ENCODE results near the gene PDE4C.

PDE4C gene

DNA sequence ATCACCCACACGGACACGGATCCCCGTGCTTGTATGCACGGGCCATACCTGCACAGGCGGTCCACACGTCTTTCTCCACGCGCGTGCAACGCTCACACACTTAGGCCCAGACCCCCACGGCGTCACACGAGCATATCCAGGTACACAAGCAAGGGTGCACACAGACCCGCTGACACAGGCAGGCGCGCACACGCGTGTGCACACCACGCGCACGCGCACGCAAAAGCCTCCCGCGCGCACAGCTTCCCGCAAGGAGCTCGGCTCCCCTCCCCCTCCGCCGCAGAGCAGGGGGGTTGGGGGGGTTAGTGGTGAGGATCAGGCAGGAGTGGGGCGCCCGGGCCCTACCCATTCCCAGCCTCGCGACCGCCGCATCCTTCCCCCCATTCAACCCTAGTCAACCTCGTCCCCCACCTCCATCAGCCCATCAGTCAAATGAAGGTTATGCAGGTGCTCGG is 22.8 kb downstream of the PDE4C start (continued):
- TF ChIP-seq, protein P1, sequence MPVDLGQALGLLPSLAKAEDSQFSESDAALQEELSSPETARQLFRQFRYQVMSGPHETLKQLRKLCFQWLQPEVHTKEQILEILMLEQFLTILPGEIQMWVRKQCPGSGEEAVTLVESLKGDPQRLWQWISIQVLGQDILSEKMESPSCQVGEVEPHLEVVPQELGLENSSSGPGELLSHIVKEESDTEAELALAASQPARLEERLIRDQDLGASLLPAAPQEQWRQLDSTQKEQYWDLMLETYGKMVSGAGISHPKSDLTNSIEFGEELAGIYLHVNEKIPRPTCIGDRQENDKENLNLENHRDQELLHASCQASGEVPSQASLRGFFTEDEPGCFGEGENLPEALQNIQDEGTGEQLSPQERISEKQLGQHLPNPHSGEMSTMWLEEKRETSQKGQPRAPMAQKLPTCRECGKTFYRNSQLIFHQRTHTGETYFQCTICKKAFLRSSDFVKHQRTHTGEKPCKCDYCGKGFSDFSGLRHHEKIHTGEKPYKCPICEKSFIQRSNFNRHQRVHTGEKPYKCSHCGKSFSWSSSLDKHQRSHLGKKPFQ (tag by site-specific recombination; IDR thresholded peaks at IDR 0.05), result 0 out of 2 replicates have a peak, but pooled peaks have one; percentile 34
- TF ChIP-seq SCRT1 (tag by site-specific recombination; IDR thresholded peaks at IDR 0.05; ENCODE audit: borderline replicate concordance), result peak; percentile 38; the same call in 1 of the 2 replicates
- no peak; the same call in 1 of the 2 replicates for TF ChIP-seq ZNF266 (tag by site-specific recombination; IDR thresholded peaks at IDR 0.05; ENCODE audit: low read depth)
- 0 out of 2 replicates have a peak, but pooled peaks have one; percentile 14 for TF ChIP-seq GLIS1 (tag by site-specific recombination; IDR thresholded peaks at IDR 0.05)
- TF ChIP-seq ZNF670 (tag by site-specific recombination; IDR thresholded peaks at IDR 0.05; ENCODE audit: low read depth), result no peak
- TF ChIP-seq ZBTB7A (tag by site-specific recombination; IDR thresholded peaks at IDR 0.05; ENCODE audit: low read depth), result peak; percentile 77
- TF ChIP-seq, protein P2, sequence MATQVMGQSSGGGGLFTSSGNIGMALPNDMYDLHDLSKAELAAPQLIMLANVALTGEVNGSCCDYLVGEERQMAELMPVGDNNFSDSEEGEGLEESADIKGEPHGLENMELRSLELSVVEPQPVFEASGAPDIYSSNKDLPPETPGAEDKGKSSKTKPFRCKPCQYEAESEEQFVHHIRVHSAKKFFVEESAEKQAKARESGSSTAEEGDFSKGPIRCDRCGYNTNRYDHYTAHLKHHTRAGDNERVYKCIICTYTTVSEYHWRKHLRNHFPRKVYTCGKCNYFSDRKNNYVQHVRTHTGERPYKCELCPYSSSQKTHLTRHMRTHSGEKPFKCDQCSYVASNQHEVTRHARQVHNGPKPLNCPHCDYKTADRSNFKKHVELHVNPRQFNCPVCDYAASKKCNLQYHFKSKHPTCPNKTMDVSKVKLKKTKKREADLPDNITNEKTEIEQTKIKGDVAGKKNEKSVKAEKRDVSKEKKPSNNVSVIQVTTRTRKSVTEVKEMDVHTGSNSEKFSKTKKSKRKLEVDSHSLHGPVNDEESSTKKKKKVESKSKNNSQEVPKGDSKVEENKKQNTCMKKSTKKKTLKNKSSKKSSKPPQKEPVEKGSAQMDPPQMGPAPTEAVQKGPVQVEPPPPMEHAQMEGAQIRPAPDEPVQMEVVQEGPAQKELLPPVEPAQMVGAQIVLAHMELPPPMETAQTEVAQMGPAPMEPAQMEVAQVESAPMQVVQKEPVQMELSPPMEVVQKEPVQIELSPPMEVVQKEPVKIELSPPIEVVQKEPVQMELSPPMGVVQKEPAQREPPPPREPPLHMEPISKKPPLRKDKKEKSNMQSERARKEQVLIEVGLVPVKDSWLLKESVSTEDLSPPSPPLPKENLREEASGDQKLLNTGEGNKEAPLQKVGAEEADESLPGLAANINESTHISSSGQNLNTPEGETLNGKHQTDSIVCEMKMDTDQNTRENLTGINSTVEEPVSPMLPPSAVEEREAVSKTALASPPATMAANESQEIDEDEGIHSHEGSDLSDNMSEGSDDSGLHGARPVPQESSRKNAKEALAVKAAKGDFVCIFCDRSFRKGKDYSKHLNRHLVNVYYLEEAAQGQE (tag by site-specific recombination; IDR thresholded peaks at IDR 0.05), result no peak
- TF ChIP-seq, protein P3, sequence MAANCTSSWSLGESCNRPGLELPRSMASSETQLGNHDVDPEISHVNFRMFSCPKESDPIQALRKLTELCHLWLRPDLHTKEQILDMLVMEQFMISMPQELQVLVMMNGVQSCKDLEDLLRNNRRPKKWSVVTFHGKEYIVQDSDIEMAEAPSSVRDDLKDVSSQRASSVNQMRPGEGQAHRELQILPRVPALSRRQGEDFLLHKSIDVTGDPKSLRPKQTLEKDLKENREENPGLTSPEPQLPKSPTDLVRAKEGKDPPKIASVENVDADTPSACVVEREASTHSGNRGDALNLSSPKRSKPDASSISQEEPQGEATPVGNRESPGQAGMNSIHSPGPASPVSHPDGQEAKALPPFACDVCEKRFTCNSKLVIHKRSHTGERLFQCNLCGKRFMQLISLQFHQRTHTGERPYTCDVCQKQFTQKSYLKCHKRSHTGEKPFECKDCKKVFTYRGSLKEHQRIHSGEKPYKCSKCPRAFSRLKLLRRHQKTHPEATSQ (tag by site-specific recombination; IDR thresholded peaks at IDR 0.05), result 0 out of 2 replicates have a peak, but pooled peaks have one; percentile 34
- TF ChIP-seq, protein P4, sequence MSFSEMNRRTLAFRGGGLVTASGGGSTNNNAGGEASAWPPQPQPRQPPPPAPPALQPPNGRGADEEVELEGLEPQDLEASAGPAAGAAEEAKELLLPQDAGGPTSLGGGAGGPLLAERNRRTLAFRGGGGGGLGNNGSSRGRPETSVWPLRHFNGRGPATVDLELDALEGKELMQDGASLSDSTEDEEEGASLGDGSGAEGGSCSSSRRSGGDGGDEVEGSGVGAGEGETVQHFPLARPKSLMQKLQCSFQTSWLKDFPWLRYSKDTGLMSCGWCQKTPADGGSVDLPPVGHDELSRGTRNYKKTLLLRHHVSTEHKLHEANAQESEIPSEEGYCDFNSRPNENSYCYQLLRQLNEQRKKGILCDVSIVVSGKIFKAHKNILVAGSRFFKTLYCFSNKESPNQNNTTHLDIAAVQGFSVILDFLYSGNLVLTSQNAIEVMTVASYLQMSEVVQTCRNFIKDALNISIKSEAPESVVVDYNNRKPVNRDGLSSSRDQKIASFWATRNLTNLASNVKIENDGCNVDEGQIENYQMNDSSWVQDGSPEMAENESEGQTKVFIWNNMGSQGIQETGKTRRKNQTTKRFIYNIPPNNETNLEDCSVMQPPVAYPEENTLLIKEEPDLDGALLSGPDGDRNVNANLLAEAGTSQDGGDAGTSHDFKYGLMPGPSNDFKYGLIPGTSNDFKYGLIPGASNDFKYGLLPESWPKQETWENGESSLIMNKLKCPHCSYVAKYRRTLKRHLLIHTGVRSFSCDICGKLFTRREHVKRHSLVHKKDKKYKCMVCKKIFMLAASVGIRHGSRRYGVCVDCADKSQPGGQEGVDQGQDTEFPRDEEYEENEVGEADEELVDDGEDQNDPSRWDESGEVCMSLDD (tag by site-specific recombination; IDR thresholded peaks at IDR 0.05), result peak; percentile 49; the same call in 1 of the 2 replicates
- 0 out of 2 replicates have a peak, but pooled peaks have one; percentile 34 for TF ChIP-seq ZNF2 (tag by site-specific recombination; IDR thresholded peaks at IDR 0.05)
- TF ChIP-seq, protein P5, sequence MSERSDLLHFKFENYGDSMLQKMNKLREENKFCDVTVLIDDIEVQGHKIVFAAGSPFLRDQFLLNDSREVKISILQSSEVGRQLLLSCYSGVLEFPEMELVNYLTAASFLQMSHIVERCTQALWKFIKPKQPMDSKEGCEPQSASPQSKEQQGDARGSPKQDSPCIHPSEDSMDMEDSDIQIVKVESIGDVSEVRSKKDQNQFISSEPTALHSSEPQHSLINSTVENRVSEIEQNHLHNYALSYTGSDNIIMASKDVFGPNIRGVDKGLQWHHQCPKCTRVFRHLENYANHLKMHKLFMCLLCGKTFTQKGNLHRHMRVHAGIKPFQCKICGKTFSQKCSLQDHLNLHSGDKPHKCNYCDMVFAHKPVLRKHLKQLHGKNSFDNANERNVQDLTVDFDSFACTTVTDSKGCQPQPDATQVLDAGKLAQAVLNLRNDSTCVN (tag by site-specific recombination; optimal IDR thresholded peaks at IDR 0.05), result peak; percentile 94
- TF ChIP-seq ZXDB (tag by site-specific recombination; IDR thresholded peaks at IDR 0.05), result no peak

DNA sequence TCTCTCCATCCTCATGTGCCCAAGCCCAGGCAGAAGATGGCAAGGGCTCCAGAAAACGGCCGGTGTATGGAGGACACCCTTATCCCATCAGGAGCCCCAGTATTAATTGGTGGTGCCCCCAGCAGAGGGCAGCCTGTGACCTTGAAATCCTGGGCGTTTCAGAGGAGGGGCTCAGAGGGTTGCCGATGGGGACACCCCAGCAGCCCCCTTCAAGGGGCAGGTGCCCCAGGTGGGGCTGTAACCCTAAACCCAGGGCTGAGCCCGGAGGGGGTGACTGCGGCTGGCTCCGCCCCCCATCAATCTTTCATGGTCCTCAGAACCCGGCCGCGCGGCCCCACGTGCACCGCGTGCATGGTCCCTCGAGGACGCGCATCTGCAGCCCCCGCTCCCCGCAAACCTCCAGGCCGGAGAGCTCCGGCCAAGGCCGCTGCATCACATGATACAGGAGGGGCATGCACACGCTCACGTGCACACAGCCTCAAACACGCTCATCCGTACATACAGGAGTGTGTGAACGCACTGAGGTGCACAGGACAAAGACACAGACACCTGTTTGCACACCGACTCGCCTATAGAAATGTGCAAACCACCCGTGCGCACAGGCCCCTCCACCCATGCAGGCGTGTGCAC is 23.3 kb downstream of the PDE4C start:
- Histone ChIP-seq H3K4me3 (ENCODE audit: low read depth, low read length) (peak overlapping the region; percentile 70), H3K36me3 (ENCODE audit: control insufficient read depth in 2 of 2, insufficient read depth in 1 of 2, low read length in 2 of 2) (peaks cover 4 to 17% of the 10 kb centered on the region in 2 experiments; a peak in 2 of 3 replicates), H3K4me1 (ENCODE audit: control insufficient read depth, insufficient read depth, low read length) (peaks cover 8% of the 10 kb centered on the region), H3K9me3 (ENCODE audit: control insufficient read depth, insufficient read depth, low read depth, low read length) (no peaks in the 10 kb centered on the region), H3K27ac (ENCODE audit: extremely low read depth, low read depth, low read length) (no peak overlapping the region)
- CTCF ChIA-PET, result interaction anchor here (1.7 to 8.5 kb wide), 2 partner anchors 10 to 49 kb away, joined by 9 to 121 read pairs; partner anchors contain the start of gene MPV17L2
- POLR2A ChIA-PET, result interaction anchor here (0.6 to 3.1 kb wide), 3 partner anchors 10 to 245 kb away, joined by 4 to 30 read pairs (median 8); partner anchors contain the start of genes JUND and MPV17L2
- TF ChIP-seq ZNF146 (tag by site-specific recombination; IDR thresholded peaks at IDR 0.05) (no peak), ZNF654 (tag by site-specific recombination; IDR thresholded peaks at IDR 0.05; ENCODE audit: low read depth) (0 out of 2 replicates have a peak, but pooled peaks have one; percentile 6), GLIS2 (tag by site-specific recombination; IDR thresholded peaks at IDR 0.05) (0 out of 2 replicates have a peak, but pooled peaks have one; percentile 16), SALL2 (tag by site-specific recombination; IDR thresholded peaks at IDR 0.05; ENCODE audit: borderline replicate concordance) (no peak), ZNF555 (tag by site-specific recombination; conservative IDR thresholded peaks at IDR 0.05) (no peak), ZFP69B (tag by site-specific recombination; IDR thresholded peaks at IDR 0.05) (no peak)
- TF ChIP-seq, protein P6, sequence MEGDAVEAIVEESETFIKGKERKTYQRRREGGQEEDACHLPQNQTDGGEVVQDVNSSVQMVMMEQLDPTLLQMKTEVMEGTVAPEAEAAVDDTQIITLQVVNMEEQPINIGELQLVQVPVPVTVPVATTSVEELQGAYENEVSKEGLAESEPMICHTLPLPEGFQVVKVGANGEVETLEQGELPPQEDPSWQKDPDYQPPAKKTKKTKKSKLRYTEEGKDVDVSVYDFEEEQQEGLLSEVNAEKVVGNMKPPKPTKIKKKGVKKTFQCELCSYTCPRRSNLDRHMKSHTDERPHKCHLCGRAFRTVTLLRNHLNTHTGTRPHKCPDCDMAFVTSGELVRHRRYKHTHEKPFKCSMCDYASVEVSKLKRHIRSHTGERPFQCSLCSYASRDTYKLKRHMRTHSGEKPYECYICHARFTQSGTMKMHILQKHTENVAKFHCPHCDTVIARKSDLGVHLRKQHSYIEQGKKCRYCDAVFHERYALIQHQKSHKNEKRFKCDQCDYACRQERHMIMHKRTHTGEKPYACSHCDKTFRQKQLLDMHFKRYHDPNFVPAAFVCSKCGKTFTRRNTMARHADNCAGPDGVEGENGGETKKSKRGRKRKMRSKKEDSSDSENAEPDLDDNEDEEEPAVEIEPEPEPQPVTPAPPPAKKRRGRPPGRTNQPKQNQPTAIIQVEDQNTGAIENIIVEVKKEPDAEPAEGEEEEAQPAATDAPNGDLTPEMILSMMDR (tag by site-specific recombination; IDR thresholded peaks at IDR 0.05), result peak; percentile 23; the same call in 1 of the 2 replicates
- TF ChIP-seq, protein P7, sequence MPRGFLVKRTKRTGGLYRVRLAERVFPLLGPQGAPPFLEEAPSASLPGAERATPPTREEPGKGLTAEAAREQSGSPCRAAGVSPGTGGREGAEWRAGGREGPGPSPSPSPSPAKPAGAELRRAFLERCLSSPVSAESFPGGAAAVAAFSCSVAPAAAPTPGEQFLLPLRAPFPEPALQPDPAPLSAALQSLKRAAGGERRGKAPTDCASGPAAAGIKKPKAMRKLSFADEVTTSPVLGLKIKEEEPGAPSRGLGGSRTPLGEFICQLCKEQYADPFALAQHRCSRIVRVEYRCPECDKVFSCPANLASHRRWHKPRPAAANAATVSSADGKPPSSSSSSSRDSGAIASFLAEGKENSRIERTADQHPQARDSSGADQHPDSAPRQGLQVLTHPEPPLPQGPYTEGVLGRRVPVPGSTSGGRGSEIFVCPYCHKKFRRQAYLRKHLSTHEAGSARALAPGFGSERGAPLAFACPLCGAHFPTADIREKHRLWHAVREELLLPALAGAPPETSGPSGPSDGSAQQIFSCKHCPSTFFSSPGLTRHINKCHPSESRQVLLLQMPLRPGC (tag by site-specific recombination; IDR thresholded peaks at IDR 0.05), result no peak

All from HEK293 (cell line).